GM19328 (cell line): ENCODE data around the gene DDR2.

ENCODE experiments used
- ATAC-seq: cut with Tn5 transposase; IDR thresholded peaks from one replicate; pipeline ENCODE4 v1.9.1; 2021; ENCODE audit warnings: mild to moderate bottlenecking, moderate library complexity; ENCODE audit not compliant: unreplicated experiment

DDR2 gene

GRCh38 chr1:162629077-162629627, 3.1 kb upstream of the DDR2 start:
- ATAC-seq, result no peak

GRCh38 chr1:162629651-162630050, 2.6 kb upstream of the DDR2 start:
- ATAC-seq, result no peak

- no peak for ATAC-seq
Observed at GRCh38 chr1:162631546-162632191, 595 bp upstream of the DDR2 start.

- no peak for ATAC-seq
Observed at GRCh38 chr1:162632698-162633080, 425 bp downstream of the DDR2 start.

GRCh38 chr1:162633081-162633762, 958 bp downstream of the DDR2 start:
- no peak for ATAC-seq

- no peak for ATAC-seq
Observed at GRCh38 chr1:162635418-162635817, 3.2 kb downstream of the DDR2 start.

- no peak for ATAC-seq
Observed at GRCh38 chr1:162639718-162640117, 7.5 kb downstream of the DDR2 start.

- no peak for ATAC-seq
Observed at GRCh38 chr1:162641114-162641513, 8.8 kb downstream of the DDR2 start.

GRCh38 chr1:162644986-162645314, 12.7 kb downstream of the DDR2 start:
- no peak for ATAC-seq

- no peak for ATAC-seq
Observed at GRCh38 chr1:162645666-162646065, 13.4 kb downstream of the DDR2 start.

GRCh38 chr1:162649583-162649982, 17.3 kb downstream of the DDR2 start:
- no peak for ATAC-seq

GRCh38 chr1:162654915-162655620, 22.8 kb downstream of the DDR2 start:
- ATAC-seq, result no peak

- no peak for ATAC-seq
Observed at GRCh38 chr1:162656266-162656665, 24.0 kb downstream of the DDR2 start.

GRCh38 chr1:162660574-162660973, 28.3 kb downstream of the DDR2 start:
- ATAC-seq, result no peak

GRCh38 chr1:162661336-162661735, 29.1 kb downstream of the DDR2 start:
- no peak for ATAC-seq

- ATAC-seq, result no peak
Observed at GRCh38 chr1:162662013-162662412, 29.7 kb downstream of the DDR2 start.

GRCh38 chr1:162663086-162663485, 30.8 kb downstream of the DDR2 start:
- no peak for ATAC-seq

GRCh38 chr1:162663589-162664106, 31.4 kb downstream of the DDR2 start:
- ATAC-seq, result no peak

- no peak for ATAC-seq
Observed at GRCh38 chr1:162666006-162666645, 33.9 kb downstream of the DDR2 start.

- no peak for ATAC-seq
Observed at GRCh38 chr1:162667381-162668080, 35.3 kb downstream of the DDR2 start.
